Activated T-cell treated with anti-CD3 and anti-CD28 coated beads for 24 hours (primary cell): Measurements from ENCODE around the gene ACTA1.
"Not testable (repeated sequence)": the region's sequence is repeated elsewhere in the genome, so short reads cannot be mapped to it uniquely, and the experiment has no call there.

ENCODE experiments used
- DNase-seq: peaks from one replicate; pipeline ENCODE4 v3.0.0-alpha.2; 2020; ENCODE audit warnings: low read depth

ACTA1 gene

GRCh38 chr1:229434005-229434640 is at the start of gene ACTA1:
Gene ACTA1, minus strand, starts transcription at chr1:229434094. Its CDS starts 979 bp downstream, at chr1:229433115.
- DNase-seq = no peak

DNA sequence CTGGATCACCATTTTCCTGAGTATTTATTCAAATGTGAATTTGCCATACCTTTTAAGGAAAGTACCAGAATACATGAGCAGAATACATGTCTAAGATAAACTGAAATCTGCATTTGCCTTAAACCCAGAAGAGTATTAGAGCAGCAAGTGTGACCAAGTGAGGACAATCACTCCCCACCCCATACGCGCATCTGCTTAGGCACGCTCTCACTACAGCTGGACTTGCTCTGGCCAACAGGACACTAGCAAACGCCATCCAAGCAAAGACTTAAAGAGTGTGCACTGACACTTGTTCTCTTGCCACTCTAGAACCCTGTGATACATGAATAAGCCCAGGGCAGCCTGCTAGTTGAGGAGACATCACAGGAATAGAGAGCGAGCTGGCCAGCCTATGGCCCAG is 48.6 kb upstream of the ACTA1 start:
- DNase-seq = no peak

DNA sequence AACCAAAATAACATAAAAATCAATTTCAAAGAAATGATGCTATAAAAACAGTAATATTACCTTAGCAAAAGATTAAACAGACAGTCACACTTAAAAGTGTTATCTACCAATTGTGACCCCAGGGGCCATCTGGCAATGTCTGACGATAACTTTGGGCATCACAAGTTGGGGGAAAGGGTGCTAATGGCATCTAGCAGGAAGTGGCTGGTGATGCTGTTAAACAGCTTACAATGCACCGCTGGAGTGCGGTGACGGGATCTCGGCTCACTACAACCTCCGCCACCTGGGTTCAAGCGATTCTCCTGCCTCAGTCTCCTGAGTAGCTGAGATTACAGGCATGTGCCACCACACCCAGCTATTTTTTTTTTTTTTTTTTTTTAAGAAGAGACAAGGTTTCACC is 46.6 kb upstream of the ACTA1 start:
- DNase-seq = no peak

DNA sequence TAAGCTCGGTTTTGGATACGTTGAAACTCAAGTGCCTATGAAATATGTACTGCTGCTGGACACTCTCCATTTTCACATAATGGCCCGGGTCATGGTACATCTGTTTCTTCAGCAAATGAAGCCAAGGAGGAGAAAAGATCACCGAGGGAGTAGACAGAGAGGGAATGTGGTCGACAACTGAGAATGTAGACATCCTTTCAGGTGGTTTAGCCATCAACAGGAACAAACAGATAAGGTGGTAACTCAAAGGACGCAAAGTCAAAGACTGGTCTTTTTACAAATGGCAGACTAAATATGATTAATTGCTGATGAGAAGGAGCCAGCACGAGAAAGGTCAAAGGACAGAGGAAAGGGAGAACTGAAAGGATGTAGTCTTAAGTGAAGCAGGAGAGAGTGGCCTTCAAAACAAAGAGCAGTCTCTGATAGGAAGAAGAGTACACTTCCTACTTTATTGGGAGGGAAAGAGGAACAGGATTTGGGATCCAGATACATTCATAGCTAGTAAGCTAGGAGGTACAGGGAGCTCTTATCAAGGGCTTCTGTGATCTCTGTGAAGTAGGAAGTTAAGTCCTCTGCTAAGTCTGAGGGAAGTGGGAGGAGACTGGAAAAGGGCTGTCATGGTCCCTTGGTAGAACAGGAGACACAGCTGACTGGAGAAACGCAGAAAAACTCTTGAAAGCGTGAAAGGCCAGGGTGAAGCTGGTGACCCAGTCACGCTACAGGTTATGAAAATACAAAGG is 45.9 kb upstream of the ACTA1 start:
- DNase-seq = no peak

GRCh38 chr1:229478852-229479251 is 45.0 kb upstream of the ACTA1 start:
- DNase-seq = no peak

GRCh38 chr1:229475859-229476258 is 42.0 kb upstream of the ACTA1 start:
- not testable (repeated sequence) for DNase-seq

GRCh38 chr1:229474509-229474908 is 40.6 kb upstream of the ACTA1 start:
- no peak for DNase-seq

GRCh38 chr1:229471175-229471574 is 37.3 kb upstream of the ACTA1 start:
- no peak for DNase-seq

DNA sequence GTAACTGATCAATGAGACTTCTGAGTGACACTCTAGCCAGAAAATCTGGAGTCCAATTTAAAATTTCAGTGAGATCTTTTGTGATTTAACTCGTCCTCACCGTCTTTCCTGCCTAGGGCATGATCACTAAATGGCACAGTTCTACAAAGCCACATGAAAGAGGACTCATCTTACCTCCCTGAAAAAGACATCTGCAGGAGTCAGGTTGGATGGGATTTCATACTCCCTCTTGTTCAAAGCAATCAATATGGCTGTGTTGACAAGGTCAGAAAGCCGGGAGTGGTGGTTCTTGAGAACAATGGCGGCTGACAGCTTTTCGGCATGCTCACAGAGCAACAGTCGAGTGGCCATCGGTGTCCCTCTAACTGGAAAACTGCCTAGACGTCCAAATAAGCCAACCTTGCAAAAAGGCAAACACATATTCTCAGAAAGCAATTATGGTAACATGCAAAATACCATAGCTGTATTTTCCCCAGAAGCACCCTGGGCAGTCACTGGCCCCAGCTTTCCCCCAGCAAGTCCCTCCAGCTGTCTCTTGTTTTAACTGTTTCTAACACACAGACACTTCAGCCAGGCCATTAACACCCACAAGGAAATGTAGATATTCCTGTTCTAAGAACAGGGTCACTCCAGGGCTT is 36.6 kb upstream of the ACTA1 start:
- no peak for DNase-seq

DNA sequence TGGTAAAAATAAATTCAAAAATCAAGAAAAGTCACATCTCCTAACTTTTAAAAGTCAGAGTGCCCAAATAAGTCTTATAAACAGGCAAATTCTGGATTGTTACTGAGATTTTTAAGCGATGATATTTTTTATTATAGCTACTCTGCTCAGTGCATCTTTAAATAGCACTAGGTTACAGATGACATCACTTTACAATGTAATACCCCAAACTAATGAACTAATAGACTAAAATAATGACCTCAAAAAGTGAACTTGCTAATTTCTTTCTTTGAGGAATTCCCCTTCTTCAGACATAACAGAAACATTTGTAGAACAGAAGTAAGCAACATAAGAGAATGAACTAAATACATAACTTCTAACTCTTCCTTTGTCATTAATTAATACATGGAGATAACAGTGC is 33.0 kb upstream of the ACTA1 start:
- DNase-seq = no peak

- DNase-seq = no peak
These were observed 30.8 kb upstream of the ACTA1 start for GRCh38 chr1:229464672-229465071.

DNA sequence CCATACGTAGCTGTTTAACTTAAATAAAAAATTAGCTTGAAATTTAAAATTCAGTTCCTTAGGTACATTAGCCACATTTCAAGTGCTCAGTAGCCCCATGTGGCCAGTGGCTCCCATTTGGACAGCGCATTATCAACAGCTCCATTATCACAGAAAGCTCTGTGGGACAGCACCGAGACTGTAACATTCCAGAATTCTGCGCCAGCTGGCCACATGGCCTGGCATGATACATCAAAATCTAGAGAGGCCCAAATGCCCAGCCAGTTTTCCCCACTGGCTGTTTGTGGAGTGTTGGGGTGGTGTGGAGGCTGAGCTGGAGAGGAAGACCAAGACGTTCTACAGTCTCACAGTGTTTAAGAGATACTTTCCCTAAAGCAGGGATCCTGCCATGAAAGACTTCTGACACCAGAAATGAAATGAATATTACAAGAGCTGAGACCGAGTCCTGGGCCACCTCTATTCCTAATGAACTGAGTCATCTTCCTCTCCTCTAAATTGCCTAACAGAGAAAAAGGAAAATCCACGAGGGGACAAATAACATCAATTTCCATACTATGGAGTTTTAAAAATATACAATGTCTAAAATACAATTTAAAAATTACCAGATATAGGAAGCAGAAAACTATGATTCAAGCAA is 27.3 kb upstream of the ACTA1 start:
- no peak for DNase-seq

GRCh38 chr1:229459815-229460214 is 25.9 kb upstream of the ACTA1 start:
- DNase-seq = no peak

DNA sequence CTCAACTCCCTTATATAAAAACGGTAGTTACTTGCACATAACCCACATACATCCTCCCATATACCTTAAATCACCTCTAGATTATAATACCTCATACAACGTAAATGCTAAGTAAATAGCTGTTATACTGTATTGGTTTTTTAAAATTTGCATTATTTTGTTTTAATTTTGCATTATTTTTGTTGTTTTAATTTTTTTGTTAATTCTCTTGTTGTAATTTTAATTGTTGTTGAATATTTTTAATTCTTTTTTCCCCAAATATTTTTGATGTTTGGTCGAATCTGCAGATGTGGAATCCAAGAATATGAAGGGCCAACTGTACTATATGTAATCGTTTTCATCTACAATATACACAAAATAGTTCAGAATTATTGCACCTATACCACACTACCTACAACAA is 23.5 kb upstream of the ACTA1 start:
- no peak for DNase-seq

GRCh38 chr1:229456016-229456415 is 22.1 kb upstream of the ACTA1 start:
- DNase-seq = no peak

DNA sequence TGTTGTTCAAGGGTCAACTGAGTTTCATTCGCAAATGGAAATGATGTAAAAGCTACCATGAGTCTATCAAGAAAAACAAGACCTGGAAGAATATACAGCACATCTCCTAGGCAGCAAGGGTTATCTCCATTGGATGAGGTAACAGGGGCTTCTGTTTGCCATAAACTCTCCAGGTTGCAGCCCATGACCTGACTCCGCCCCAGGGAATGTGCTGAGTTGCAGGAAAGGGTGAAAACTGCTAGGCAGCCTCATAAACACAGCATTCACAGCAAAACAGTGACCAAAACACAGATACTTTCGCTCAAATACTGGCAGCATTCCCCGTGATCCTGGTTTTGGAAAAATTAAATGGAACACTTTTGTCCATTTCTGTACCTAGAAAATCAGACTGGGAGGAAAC is 20.2 kb upstream of the ACTA1 start:
- DNase-seq = no peak

DNA sequence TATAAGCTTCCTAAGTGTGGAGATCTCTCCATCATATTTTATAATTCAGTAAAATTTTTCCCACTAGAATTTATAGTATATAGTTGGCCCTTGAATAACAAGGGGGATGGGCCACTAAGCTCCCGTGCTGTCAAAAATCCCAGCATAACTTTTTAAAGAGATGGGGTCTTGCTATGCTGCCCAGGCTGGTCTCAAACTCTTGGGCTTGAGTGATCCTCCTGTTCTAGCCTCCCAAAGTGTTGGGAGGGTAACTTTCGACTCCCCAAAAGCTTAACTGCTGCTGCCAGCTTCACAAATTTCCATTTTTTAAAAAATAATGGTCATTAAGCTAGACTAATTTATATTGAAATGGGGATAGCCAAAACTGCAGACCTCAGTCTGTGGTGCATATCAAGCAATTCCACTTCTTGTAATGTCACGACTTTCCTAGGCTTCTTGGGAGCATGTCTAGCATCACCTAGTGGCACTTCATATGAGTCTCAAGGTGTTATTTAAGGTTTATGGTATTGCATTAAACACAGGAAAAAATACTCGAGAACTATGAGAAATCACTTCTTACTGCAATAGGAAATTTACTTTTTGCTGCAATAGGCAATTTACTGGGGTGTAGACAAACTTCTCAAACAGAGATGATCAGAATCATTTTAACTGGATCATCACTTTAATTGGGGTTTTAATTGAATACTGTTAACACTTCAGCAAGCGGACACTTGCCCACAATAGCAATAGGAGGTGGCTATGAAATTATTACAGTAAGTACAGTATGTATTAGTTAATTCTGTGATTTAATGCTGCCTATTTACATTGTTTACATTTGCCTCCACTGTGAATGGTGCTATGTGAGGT is 19.3 kb upstream of the ACTA1 start:
- no peak for DNase-seq

- DNase-seq = no peak
These were observed 15.0 kb upstream of the ACTA1 start for GRCh38 chr1:229448845-229449244.

DNA sequence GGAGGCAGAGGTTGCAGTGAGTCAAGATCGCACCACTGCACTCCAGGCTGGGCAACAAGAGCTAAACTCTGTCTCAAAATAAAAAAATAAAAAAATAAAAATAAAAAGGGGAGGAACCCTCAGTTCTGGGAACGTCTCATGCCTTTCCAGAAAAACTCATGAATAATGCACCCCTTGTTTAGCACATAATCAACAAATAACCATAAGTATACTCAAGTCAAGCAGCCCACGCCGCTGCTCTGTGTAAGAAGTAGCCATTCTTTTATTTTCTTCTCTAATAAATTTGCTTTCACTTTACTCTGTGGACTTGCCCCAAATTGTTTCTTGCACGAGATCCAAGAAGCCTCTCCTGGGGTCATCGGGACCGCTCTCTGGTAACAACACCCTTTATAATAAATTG is 14.5 kb upstream of the ACTA1 start:
- DNase-seq = no peak

DNA sequence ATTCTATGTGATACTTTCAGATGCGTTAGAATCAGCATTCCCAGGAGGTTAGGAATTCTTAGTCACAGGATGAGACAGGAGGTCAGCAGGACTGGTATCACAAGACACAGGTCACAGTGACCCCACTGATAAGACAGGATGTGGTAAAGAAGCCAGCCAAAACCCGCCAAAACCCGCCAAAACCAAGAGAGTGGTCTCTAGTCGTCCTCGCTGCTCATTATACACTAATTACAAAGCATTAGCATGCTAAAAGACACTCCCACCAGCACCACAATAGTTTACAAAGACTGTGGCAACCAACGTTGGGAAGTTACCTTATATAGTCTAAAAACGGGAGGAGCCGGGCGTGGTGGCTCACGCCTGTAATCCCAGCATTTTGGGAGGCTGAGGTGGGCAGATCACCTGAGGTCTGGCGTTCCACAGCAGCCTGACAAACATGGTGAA is 13.9 kb upstream of the ACTA1 start:
- no peak for DNase-seq

- DNase-seq = no peak
These were observed 11.9 kb upstream of the ACTA1 start for GRCh38 chr1:229445828-229446227.
